ENCODE data around the gene RENBP. TPM values are rescaled to one million over a fixed set of nuclear protein-coding genes. Genes with fewer than 3 reads are reported as not detected.

Gene RENBP
- total and polyA plus RNA-seq, 9 of the 15 experiments (the other 6 are each of a cell fraction or from before 2014, with no cell fraction given): 0.07 to 14.8 (median 10.6) TPM; not detected in 1

GRCh38 chrX:153944140-153944799, at the start of gene RENBP (continued):
- TF ChIP-seq PBX2 (CRISPR knock-in tag; IDR thresholded peaks at IDR 0.05; ENCODE audit: low read depth) (no peak), PBX2 (tag; conservative IDR thresholded peaks at IDR 0.05; ENCODE audit: low read depth) (peak; percentile 55), MCM2 (IDR thresholded peaks at IDR 0.05; ENCODE audit: low read depth) (no peak), PHTF2 (CRISPR knock-in tag; IDR thresholded peaks at IDR 0.05) (no peak), STAG1 (CRISPR knock-in tag; IDR thresholded peaks at IDR 0.05; ENCODE audit: borderline replicate concordance) (no peak), POU5F1 (IDR thresholded peaks at IDR 0.05; ENCODE audit: borderline replicate concordance, low read depth, low read length, partially characterized antibody) (no peak), ZNF3 (CRISPR knock-in tag; IDR thresholded peaks at IDR 0.05) (no peak), ZNF174 (CRISPR knock-in tag; IDR thresholded peaks at IDR 0.05) (no peak), AFF4 (CRISPR knock-in tag; IDR thresholded peaks at IDR 0.05) (no peak), ZEB2 (IDR thresholded peaks at IDR 0.05) (no peak), NFXL1 (CRISPR knock-in tag; IDR thresholded peaks at IDR 0.05) (no peak)
- TF ChIP-seq, protein P1, sequence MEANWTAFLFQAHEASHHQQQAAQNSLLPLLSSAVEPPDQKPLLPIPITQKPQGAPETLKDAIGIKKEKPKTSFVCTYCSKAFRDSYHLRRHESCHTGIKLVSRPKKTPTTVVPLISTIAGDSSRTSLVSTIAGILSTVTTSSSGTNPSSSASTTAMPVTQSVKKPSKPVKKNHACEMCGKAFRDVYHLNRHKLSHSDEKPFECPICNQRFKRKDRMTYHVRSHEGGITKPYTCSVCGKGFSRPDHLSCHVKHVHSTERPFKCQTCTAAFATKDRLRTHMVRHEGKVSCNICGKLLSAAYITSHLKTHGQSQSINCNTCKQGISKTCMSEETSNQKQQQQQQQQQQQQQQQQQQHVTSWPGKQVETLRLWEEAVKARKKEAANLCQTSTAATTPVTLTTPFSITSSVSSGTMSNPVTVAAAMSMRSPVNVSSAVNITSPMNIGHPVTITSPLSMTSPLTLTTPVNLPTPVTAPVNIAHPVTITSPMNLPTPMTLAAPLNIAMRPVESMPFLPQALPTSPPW (CRISPR knock-in tag; IDR thresholded peaks at IDR 0.05): peak; percentile 86
